HG03095 (cell line): ENCODE measurements around the gene GAS7.
"Not testable (repeated sequence)": the region's sequence is repeated elsewhere in the genome, so short reads cannot be mapped to it uniquely, and the experiment has no call there.

ENCODE experiments used
- ATAC-seq: cut with Tn5 transposase; IDR thresholded peaks from one replicate; pipeline ENCODE4 v1.9.1; 2021; ENCODE audit warnings: moderate library complexity; ENCODE audit not compliant: unreplicated experiment

Gene GAS7

GRCh38 chr17:10114931-10115535 is 83.4 kb downstream of the GAS7 start:
- peak; percentile 45 for ATAC-seq

- no peak for ATAC-seq
Measured at GRCh38 chr17:10112962-10113361, 85.4 kb downstream of the GAS7 start.

- no peak for ATAC-seq
Measured at GRCh38 chr17:10111907-10112452, 86.4 kb downstream of the GAS7 start.

GRCh38 chr17:10109146-10109545 is 89.3 kb downstream of the GAS7 start:
- ATAC-seq = no peak

GRCh38 chr17:10107316-10108165 is 90.9 kb downstream of the GAS7 start:
- ATAC-seq = no peak

GRCh38 chr17:10106067-10106466 is 92.3 kb downstream of the GAS7 start:
- ATAC-seq = no peak

GRCh38 chr17:10105513-10106001 is 92.8 kb downstream of the GAS7 start:
- no peak for ATAC-seq

- no peak for ATAC-seq
Measured at GRCh38 chr17:10103712-10104111, 94.7 kb downstream of the GAS7 start.

GRCh38 chr17:10102817-10103216 is 95.6 kb downstream of the GAS7 start:
- ATAC-seq = no peak

- no peak for ATAC-seq
Measured at GRCh38 chr17:10099051-10099571, 99.3 kb downstream of the GAS7 start.

- ATAC-seq = no peak
Measured at GRCh38 chr17:10096596-10096995, 101.8 kb downstream of the GAS7 start.

GRCh38 chr17:10095295-10095694 is 103.1 kb downstream of the GAS7 start:
- not testable (repeated sequence) for ATAC-seq

GRCh38 chr17:10094797-10095196 is 103.6 kb downstream of the GAS7 start:
- ATAC-seq = no peak

GRCh38 chr17:10092595-10092994 is 105.8 kb downstream of the GAS7 start:
- ATAC-seq = no peak

GRCh38 chr17:10091046-10091445 is 107.4 kb downstream of the GAS7 start:
- no peak for ATAC-seq

GRCh38 chr17:10089196-10089804 is 109.1 kb downstream of the GAS7 start:
- no peak for ATAC-seq

GRCh38 chr17:10088444-10088843 is 110.0 kb downstream of the GAS7 start:
- no peak for ATAC-seq

GRCh38 chr17:10087355-10087754 is 111.1 kb downstream of the GAS7 start:
- ATAC-seq = no peak

- ATAC-seq = no peak
Measured at GRCh38 chr17:10083864-10084263, 114.5 kb downstream of the GAS7 start.

- no peak for ATAC-seq
Measured at GRCh38 chr17:10082795-10083194, 115.6 kb downstream of the GAS7 start.

GRCh38 chr17:10081571-10082169 is 116.7 kb downstream of the GAS7 start:
- ATAC-seq = no peak
